ENCODE data around the gene FIZ1. TPM values are rescaled to one million over a fixed set of nuclear protein-coding genes. Genes with fewer than 3 reads are reported as not detected.

Gene FIZ1
- total RNA-seq, 1 donor, result 8.6 TPM

- no peak for DNase-seq (ENCODE audit: low read depth in 2 of 3, low spot score in 2 of 3)
Observed at GRCh38 chr19:55544776-55545439, 54.4 kb downstream of the FIZ1 start.

- no peak for DNase-seq (ENCODE audit: low read depth in 2 of 3, low spot score in 2 of 3)
Observed at GRCh38 chr19:55544014-55544413, 55.3 kb downstream of the FIZ1 start.

- DNase-seq (ENCODE audit: low read depth in 2 of 3, low spot score in 2 of 3), result no peak
Observed at GRCh38 chr19:55543567-55543966, 55.8 kb downstream of the FIZ1 start.

GRCh38 chr19:55542292-55542855 is 56.9 kb downstream of the FIZ1 start:
- DNase-seq (ENCODE audit: low read depth in 2 of 3, low spot score in 2 of 3), result no peak

Other genes starting within 250 kb of the FIZ1 start
- 0.27 TPM for gene COX6B2, start 244.8 kb downstream of the FIZ1 start, total RNA-seq
- gene GARIN5B, start 236.3 kb downstream of the FIZ1 start, total RNA-seq, result not detected
- 0.27 TPM for gene IL11, start 229.1 kb downstream of the FIZ1 start, total RNA-seq
- not detected for gene TMEM190, start 222.7 kb downstream of the FIZ1 start, total RNA-seq
- gene TMEM238, start 215.2 kb downstream of the FIZ1 start, total RNA-seq, result 2.7 TPM
- 2,604 TPM for gene RPL28, start 213.6 kb downstream of the FIZ1 start, total RNA-seq
- 26.7 TPM for gene UBE2S, start 191.7 kb downstream of the FIZ1 start, total RNA-seq
- gene SHISA7, start 156.2 kb downstream of the FIZ1 start, total RNA-seq, result under 0.01 TPM
- gene ISOC2, start 137.9 kb downstream of the FIZ1 start, total RNA-seq, result 63.3 TPM
- not detected for gene C19orf85, start 134.8 kb downstream of the FIZ1 start, total RNA-seq
- 8.3 TPM for gene ZNF628, start 122.9 kb downstream of the FIZ1 start, total RNA-seq
- gene NAT14, start 114.3 kb downstream of the FIZ1 start, total RNA-seq, result 12.7 TPM
- 0.27 TPM for gene SSC5D, start 111.1 kb downstream of the FIZ1 start, total RNA-seq
- gene SBK2, start 62.4 kb downstream of the FIZ1 start, total RNA-seq, result under 0.01 TPM
- 0.54 TPM for gene SBK3, start 54.0 kb downstream of the FIZ1 start, total RNA-seq
- gene ZNF579, start 18.7 kb downstream of the FIZ1 start, total RNA-seq, result 7.0 TPM
- 21.3 TPM for gene ZNF524, start 771 bp upstream of the FIZ1 start, total RNA-seq
- 4.0 TPM for gene ZNF865, start 6.1 kb upstream of the FIZ1 start, total RNA-seq
- gene ZNF784, start 25.0 kb upstream of the FIZ1 start, total RNA-seq, result 15.1 TPM
- gene ZNF580, start 41.5 kb upstream of the FIZ1 start, total RNA-seq, result 13.7 TPM
- 48.5 TPM for gene ZNF581, start 44.1 kb upstream of the FIZ1 start, total RNA-seq
- gene CCDC106, start 48.7 kb upstream of the FIZ1 start, total RNA-seq, result 8.3 TPM
- 158 TPM for gene U2AF2, start 55.5 kb upstream of the FIZ1 start, total RNA-seq
- 18.0 TPM for gene EPN1, start 75.7 kb upstream of the FIZ1 start, total RNA-seq
- gene NLRP9, start 138.9 kb upstream of the FIZ1 start, total RNA-seq, result not detected
- gene RFPL4A, start 159.6 kb upstream of the FIZ1 start, total RNA-seq, result under 0.01 TPM
- gene RFPL4AL1, start 169.6 kb upstream of the FIZ1 start, total RNA-seq, result not detected
- gene NLRP11, start 232.5 kb upstream of the FIZ1 start, total RNA-seq, result under 0.01 TPM
- not detected for gene NLRP4, start 237.0 kb upstream of the FIZ1 start, total RNA-seq